ENCODE measurements around the gene CHMP3.

DNA sequence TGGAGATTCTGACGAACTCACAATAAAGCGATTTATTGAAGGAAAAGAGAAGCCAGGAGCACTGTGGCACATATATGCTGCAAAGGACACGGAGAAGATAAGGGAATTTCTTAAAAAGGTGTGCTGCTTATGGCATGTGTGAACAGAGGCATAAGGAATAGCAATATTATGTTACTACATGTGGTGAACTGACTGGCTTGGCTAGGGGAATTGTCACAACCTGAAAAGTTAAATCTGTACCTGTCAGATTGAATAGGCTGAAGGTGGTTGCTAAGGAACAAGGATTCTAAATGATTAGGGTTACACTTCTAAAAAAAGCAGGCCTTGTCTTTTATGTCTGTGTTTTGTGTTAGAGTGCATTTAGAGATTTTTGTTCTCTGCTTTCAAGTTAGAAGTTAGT lies 73.7 kb downstream of the CHMP3 start:
- TF ChIP-seq POLR2AphosphoS5 (IDR thresholded peaks at IDR 0.05) (no peak), POLR2A (IDR thresholded peaks at IDR 0.05) (no peak)
- TF ChIP-seq, protein P1, sequence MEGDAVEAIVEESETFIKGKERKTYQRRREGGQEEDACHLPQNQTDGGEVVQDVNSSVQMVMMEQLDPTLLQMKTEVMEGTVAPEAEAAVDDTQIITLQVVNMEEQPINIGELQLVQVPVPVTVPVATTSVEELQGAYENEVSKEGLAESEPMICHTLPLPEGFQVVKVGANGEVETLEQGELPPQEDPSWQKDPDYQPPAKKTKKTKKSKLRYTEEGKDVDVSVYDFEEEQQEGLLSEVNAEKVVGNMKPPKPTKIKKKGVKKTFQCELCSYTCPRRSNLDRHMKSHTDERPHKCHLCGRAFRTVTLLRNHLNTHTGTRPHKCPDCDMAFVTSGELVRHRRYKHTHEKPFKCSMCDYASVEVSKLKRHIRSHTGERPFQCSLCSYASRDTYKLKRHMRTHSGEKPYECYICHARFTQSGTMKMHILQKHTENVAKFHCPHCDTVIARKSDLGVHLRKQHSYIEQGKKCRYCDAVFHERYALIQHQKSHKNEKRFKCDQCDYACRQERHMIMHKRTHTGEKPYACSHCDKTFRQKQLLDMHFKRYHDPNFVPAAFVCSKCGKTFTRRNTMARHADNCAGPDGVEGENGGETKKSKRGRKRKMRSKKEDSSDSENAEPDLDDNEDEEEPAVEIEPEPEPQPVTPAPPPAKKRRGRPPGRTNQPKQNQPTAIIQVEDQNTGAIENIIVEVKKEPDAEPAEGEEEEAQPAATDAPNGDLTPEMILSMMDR (IDR thresholded peaks at IDR 0.05), result no peak

Data from gastroesophageal sphincter (tissue), 3 donors.